GM18511 (cell line): ENCODE data around the gene XIRP2.
"Not testable (repeated sequence)": the region's sequence is repeated elsewhere in the genome, so short reads cannot be mapped to it uniquely, and the experiment has no call there.

Source experiments
- ATAC-seq: cut with Tn5 transposase; IDR thresholded peaks from one replicate; pipeline ENCODE4 v1.9.1; 2021; ENCODE audit warnings: mild to moderate bottlenecking, moderate library complexity; ENCODE audit not compliant: unreplicated experiment

XIRP2 gene

GRCh38 chr2:166934817-166935216 is 46.5 kb downstream of the XIRP2 start:
- ATAC-seq = no peak

GRCh38 chr2:166942377-166942776 is 54.1 kb downstream of the XIRP2 start:
- no peak for ATAC-seq

DNA sequence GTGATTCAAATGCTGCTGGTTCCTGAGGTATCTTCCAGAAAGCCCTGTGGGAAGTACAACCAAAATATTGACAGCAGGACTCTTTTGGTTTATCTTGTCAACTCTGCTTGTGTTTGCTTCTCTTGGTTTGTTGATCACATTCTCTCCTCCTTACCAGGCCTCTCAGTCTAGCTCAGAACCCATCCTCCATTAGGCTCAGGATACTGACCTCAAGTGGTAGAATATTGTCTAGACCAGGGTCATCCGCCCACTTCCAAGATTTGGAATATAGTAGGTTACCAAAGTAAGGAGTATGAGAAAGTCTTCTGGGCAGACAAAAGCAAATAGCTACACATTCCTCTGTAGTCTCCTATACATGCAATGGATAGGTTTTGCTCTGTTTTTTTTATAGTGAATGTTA is 56.6 kb downstream of the XIRP2 start:
- ATAC-seq = no peak

- no peak for ATAC-seq
These were observed 69.4 kb downstream of the XIRP2 start for GRCh38 chr2:166957686-166958085.

GRCh38 chr2:166958986-166959481 is 70.8 kb downstream of the XIRP2 start:
- no peak for ATAC-seq

DNA sequence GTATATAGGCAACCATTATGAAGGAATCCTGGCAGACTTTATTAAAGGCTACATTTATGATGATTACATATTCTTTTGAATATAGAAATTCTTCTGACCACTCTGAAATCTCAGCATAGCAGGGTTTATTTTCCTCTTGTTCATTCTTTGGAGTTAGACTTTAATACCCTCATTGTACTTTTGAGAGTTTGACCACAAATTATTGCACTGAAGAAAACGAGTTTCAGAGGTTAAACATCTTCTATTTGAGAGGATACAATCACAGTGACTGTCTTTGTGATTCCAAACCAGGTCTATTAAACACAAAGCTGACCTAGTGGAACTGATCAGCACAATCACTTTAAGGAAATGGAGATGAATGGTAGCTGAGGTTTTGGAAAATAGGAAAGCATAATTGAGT is 71.3 kb downstream of the XIRP2 start:
- ATAC-seq = no peak

DNA sequence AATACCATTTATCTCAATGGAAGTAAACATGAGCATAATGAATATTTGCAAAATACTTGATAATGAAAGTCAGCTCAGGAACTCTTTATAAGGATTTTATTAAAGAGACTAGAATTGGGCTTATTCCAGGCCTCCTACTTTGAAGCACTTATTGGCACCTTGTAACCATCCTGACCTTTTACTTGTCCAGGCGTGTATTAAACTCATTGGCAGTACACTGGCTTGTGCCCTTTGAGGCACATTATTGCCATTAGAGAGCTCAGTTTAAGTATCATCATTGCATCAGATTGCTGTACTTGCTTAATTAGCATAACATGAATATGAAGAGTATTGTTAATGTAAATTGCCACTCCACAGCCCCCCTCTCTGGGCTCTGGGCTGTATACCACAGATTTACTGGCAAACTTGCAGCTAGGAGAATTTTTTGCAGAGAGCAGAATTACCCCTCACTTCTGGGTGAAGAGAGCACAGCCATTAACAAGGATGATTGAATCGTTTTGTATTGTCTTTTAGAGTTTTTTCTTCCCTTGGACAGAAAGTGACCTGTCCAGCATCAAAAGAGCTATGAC is 72.5 kb downstream of the XIRP2 start:
- ATAC-seq = no peak

DNA sequence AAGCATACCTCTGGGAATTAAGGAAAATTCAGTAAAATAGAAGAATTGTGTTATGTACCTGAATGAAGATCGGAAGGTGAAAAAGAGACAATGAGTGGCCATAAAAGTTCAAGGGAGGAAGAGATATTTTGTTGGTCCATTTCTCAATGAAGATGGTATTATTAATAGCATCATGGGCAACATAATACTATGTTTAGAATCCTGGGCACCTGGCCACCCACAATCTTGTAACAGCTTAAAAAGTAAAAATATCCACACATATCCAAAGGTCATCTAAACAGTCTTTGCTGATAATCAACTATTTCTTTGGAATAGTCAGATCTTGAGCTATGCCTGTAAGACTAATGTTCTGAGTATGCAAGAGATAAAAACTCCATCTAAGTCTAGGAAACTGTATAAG is 73.7 kb downstream of the XIRP2 start:
- ATAC-seq = no peak

GRCh38 chr2:166969486-166969885 is 81.2 kb downstream of the XIRP2 start:
- no peak for ATAC-seq

DNA sequence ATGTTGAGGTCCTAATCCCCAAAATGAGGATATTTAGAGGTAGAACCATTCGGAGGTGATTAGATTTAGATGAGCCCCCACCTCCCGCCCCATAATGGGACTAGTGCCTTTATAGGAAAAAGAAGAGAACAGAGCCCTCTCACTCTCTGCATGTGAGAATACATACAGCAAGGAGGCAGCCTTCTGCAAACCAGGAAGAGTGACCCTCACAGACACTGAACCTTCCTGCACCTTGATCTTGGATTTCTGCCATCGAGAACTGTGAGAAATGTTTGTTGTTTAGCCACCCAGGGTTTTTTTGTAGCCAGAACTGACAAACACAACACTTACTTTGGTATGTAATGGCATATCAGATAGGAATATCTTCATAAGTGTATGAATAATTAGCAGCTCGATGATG is 83.7 kb downstream of the XIRP2 start:
- no peak for ATAC-seq

- no peak for ATAC-seq
These were observed 84.1 kb downstream of the XIRP2 start for GRCh38 chr2:166972418-166972817.

- no peak for ATAC-seq
These were observed 95.9 kb downstream of the XIRP2 start for GRCh38 chr2:166984188-166984587.

- no peak for ATAC-seq
These were observed 96.5 kb downstream of the XIRP2 start for GRCh38 chr2:166984797-166985196.

DNA sequence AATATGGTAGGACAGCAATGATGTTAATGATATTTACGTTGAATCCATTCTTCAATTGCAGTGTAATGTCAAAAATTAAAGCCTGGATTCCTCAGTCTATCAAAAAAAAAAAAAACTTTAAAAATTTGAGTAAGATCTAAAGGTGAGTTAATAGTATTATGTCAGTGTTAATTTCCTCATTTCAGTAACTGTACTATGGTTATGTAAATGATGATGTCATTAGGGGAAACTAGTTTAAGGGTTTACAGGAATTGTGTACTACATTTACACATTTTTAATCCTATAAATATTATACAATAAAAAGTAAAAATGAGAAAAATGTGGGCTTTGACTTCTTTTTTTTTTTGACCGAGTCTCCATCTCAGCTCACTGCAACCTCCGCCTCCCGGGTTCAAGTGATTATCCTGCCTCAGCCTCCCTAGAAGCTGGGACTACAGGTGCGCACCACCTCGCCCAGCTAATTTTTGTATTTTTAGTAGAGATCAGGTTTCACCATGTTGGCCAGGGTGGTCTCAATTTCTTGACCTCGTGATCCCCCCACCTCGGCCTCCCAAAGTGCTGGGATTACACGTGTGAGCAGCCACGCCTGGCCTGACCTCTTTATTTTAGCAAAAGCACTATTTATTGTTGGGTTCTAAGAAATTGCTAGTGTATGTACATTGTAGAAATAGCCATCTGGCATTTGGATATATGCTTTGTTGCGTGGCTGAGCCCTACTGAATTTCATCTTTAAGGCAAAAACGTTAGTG is 106.5 kb downstream of the XIRP2 start:
- no peak for ATAC-seq

GRCh38 chr2:166996465-166996864 is 108.2 kb downstream of the XIRP2 start:
- no peak for ATAC-seq

DNA sequence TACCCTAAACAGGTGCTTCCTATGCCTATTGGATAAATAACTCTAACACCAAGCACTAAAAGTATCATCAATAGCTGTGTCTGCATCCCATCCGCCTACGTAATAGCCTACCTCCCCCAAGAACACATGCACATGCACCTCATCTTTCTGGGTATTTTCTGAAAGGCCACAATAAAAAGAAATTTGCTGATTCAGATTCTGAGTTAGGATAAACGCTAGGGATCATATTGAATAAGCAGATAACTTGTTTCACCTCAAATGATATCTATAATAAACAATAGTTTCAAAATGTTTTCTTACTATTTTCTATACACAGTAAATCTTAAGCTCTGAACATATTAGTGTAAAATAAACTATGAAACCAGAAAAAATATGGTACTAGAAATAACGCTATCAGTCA is 112.9 kb downstream of the XIRP2 start:
- no peak for ATAC-seq

GRCh38 chr2:167005096-167005495 is 116.8 kb downstream of the XIRP2 start:
- ATAC-seq = no peak

- ATAC-seq = no peak
These were observed 124.9 kb downstream of the XIRP2 start for GRCh38 chr2:167013227-167013626.

- no peak for ATAC-seq
These were observed 127.5 kb downstream of the XIRP2 start for GRCh38 chr2:167015806-167016205.

GRCh38 chr2:167017021-167017420 is 128.7 kb downstream of the XIRP2 start:
- no peak for ATAC-seq

DNA sequence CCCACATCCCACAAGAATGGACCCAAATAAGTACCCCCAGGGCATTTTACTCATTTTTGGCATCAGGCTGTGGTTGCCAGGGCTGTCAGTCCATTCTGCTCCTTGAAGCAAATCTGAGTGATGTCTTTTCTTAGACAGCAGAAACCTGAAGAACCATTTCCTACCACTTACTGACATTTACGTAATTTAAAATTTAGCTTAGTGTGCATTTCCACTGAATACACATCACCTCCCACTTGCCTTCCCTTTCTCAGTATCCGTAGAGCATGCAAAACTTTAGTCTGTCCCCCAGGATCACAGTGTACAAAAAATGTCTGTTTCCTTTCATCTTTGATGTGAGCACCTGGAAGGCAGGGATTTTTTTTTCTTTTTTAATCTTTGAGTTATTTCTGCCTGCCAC is 130.3 kb downstream of the XIRP2 start:
- no peak for ATAC-seq

GRCh38 chr2:167028503-167028902 is 140.2 kb downstream of the XIRP2 start:
- ATAC-seq = no peak

DNA sequence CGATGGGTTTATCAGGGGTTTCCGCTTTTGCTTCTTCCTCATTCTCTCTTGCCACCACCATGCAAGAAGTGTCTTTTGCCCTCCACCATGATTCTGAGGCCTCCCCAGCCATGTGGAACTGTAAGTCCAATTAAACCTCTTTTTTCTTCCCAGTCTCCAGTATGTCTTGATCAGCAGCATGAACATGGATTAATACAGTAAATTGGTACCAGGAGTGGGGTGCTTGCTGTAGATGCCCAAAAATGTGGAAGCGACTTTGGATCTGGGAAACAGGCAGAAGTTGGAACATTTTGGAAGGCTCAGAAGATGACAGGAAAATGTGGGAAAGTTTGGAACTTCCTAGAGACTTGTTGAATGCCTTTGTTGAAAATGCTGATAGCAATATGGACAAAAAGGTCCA is 146.7 kb downstream of the XIRP2 start:
- not testable (repeated sequence) for ATAC-seq
